GM23338 (cell line): ENCODE measurements around the gene AURKAIP1.

Experiments
- CREB1 ChIP-seq: fragments of 250-450 bp; sonication (Bioruptor Pico); IDR thresholded peaks from 2 replicates; pipeline ENCODE4 v1.5.0; 2020; ENCODE audit warnings: low read depth, mild to moderate bottlenecking, moderate library complexity
- CTCF ChIP-seq, 2 experiments: fragments of 200-600 bp in 1 of 2; sonication (generic) in 1 of 2; conservative IDR thresholded peaks; 2 replicates each; pipeline versions ENCODE4 v1.5.1 to v1.6.1; 2016 to 2017; ENCODE audit warnings: antibody characterized with exemption in 2 of 2, low read depth in 2 of 2, mild to moderate bottlenecking in 2 of 2, moderate library complexity in 1 of 2
- ETS1 ChIP-seq: IDR thresholded peaks from 2 replicates; pipeline ENCODE4 v1.6.1; 2016; ENCODE audit warnings: antibody characterized with exemption
- EZH2 ChIP-seq: fragments of 200-600 bp; sonication (generic); IDR thresholded peaks from one replicate; pipeline ENCODE4 v1.8.0; 2017; ENCODE audit warnings: antibody characterized with exemption, mild to moderate bottlenecking, low read depth; ENCODE audit not compliant: unreplicated experiment
- EZH2phosphoT487 ChIP-seq: fragments of 200-600 bp; sonication (generic); IDR thresholded peaks from one replicate; pipeline ENCODE4 v1.8.1; 2018; ENCODE audit warnings: antibody characterized with exemption; ENCODE audit not compliant: unreplicated experiment
- JUNB ChIP-seq: IDR thresholded peaks from one replicate; pipeline ENCODE4 v1.6.1; 2016; ENCODE audit warnings: antibody characterized with exemption; ENCODE audit not compliant: unreplicated experiment
- POLR2AphosphoS5 ChIP-seq: IDR thresholded peaks from 2 replicates; pipeline ENCODE4 v1.6.1; 2016; ENCODE audit warnings: antibody characterized with exemption, low read depth
- REST ChIP-seq: IDR thresholded peaks from one replicate; pipeline ENCODE4 v1.6.1; 2018; ENCODE audit warnings: antibody characterized with exemption; ENCODE audit not compliant: unreplicated experiment
- STAT1 ChIP-seq: IDR thresholded peaks from one replicate; pipeline ENCODE4 v1.6.1; 2016; ENCODE audit warnings: antibody characterized with exemption; ENCODE audit not compliant: unreplicated experiment
- ZNF114 ChIP-seq: fragments of 250-450 bp; sonication (Bioruptor Pico); IDR thresholded peaks from 2 replicates; pipeline ENCODE4 v1.5.0; 2020; ENCODE audit warnings: mild to moderate bottlenecking, moderate library complexity

DNA sequence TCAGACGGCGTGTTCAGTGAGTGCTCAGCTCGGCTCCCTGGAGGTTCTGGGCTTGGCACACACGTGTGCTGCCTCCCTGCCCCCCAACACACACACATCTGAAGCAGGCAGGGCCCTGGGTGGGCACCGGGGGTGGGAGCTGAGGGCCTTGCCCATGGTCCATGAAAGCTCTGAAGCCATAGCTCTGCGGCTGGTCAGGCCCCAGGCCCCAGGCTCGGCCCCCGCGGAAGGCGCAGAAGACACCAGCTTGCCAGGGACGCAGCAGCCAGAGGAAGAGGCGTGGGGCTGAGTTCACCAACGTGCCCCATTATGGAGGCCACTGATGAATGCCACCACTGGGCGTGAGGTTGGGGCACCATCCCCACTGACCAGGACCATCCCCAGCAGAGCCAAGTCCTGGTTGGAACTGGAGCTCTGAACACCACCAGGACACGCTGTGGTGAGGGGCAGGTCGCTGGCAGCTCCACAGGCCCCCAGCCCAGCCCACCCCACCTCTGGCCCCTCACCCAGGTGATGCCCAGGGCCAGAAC lies 4.2 kb downstream of the AURKAIP1 start:
- TF ChIP-seq CTCF (conservative IDR thresholded peaks at IDR 0.05; ENCODE audit: low read depth in 2 of 2) (no peak), POLR2AphosphoS5 (no peak), REST (no peak), EZH2 (no peak), ETS1 (no peak), EZH2phosphoT487 (no peak), STAT1 (no peak), JUNB (no peak), CREB1 (CRISPR knock-in tag) (no peak), ZNF114 (CRISPR knock-in tag) (no peak)
